GM21529 (cell line): ENCODE measurements around the gene ESPL1.

Source experiments
- ATAC-seq: cut with Tn5 transposase; IDR thresholded peaks from one replicate; pipeline ENCODE4 v1.9.1; 2021; ENCODE audit not compliant: unreplicated experiment

The ESPL1 gene

DNA sequence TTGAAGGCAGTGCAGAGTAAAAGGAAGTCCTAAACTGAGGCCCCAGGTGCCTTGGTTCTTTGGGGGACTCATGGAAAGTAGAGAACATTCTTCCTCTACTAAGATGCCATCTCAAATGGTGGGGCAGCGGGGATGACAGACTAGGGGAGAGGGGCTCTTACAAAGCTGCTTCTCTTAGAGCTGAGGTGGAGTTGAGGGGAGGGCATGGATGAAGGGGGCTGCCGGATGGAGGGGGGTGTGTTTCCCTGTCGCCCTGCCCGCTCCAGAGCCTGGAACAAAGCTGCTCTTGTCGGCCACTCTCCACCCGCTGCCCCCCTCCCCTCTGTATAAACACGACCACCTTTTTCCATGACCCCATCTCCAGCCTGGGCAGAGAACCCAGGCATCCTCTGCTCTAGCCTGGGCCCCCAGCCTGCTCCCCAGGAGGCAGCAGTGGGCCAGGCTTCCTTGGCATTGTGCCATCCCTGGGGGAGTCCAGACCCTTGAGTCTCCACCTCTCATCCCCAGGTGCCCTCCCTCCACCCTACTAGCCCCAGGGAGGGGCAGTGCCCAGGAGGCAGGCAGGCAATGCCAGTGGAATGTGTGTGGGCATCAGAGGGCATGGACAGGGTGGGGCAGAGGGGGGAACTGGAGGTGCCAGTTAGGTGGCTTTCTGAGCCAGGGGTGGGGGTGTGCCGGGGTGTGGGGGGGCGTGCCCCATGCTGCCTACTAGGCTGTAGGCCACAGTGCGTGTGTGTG, 37.8 kb upstream of the ESPL1 start:
- no peak for ATAC-seq

DNA sequence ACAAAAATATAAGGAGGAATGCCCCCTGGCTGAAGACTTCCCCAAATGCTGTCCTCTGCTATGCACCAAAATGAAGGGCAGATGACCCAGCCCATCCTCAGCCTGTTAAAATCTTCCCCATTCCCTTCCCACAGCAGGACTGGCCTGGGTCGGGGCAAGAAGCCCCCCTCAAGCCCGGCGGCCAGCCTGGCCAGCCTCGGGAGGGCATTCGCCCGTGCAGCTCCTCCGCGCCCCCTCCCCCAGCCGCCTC, 36.5 kb upstream of the ESPL1 start:
- ATAC-seq: no peak

DNA sequence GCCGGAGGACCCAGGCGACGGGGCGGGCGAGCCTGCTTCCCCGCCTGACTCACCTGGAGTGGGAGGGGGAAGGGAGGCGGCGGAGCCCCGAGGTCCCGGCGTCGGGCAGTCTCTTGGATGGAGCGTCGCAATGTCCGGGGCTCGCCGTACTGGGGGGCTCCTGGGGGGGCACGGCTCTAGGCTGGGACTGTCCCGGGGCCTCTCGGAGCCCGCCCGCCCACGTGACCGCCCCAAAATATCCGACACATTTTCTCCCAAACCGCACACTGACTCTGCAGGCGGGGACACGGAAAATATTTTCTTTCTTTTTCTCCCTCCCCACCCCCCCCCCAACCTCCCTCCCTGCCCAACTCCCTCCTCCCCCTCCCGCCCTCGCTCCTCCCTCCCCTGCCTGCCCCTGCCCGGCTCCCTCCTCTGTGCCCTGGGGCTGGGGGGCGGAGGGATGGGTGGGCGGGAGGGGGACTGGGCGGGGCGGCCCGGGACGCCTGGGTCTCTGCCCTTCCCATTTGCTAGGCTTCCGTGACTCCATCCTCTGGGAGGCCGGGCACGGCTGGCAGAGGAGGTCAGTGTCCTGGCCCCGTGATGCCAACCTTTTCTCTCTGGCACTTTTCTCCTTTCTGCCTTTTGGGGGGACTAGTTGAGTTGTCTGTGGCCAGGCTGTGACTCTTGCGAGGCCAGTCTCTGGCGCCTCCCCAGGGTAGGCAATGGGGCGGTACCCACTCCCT, 36.0 kb upstream of the ESPL1 start, which contains the start of gene RARG:
Gene RARG, minus strand, starts transcription at position 289 of the 725 bp plus-strand sequence. CDS start 4,664 bp downstream, outside the sequence.
- no peak for ATAC-seq

DNA sequence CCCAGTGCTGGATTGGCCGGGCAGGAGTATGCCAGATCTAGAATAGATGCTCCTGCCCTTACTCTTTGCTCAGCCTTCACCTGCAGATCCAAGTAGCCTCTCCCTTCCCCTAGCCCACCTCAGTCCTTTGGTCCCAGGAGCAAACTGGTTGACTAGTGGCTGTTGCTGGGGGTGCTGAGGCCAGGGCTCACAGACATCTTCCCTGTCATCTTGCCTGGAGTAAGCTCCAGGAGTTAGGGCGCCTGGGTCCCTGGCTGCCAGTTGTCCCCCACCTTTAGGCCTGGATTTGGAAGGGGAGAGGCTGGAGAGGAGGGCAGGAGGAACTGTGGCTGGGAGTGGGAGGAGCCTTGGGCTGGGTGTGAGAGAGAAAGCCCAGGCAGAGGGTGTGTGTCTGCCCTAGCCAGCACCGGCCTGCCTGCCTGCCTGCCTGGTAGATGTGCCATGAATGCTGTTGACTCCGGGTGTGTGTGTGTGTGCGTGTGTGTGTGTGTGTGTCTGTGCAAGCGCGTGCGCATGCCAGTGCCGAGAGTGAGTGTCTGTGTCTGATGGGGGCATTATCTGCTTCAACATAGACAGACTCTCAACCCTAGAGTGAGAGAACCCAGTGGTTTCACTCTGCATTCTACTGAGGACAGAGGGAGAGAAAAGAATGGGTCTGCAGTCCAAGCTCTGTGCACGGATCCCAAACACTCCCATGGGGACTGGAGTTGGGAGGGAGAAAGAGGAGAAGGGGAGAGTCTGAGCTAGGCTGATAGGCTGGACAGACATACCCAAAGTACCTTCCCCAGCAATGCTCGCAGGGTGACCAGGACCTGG, 35.2 kb upstream of the ESPL1 start:
- no peak for ATAC-seq

DNA sequence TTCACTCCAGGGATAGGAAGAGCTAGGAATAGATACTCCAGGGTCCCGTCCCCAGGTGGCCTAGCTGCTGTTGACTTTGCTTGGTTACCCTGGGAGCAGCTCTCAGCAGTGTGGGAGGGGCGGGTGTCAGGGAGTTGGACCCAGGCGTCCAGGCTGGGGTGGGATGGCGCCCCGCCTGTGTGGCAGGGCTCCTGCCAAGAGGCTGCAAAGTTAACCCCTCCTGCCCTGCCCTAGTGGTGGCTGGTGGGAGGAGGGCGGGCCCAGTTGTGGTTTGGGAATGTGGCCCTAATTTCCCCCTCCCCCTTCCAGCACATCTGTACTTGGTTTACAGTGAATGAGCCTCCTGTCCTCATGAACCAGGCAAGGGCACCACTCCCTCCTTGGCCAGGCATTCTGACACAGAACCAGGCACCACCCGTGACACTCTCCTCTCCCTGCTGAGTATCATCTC, 34.4 kb upstream of the ESPL1 start:
- ATAC-seq: no peak

DNA sequence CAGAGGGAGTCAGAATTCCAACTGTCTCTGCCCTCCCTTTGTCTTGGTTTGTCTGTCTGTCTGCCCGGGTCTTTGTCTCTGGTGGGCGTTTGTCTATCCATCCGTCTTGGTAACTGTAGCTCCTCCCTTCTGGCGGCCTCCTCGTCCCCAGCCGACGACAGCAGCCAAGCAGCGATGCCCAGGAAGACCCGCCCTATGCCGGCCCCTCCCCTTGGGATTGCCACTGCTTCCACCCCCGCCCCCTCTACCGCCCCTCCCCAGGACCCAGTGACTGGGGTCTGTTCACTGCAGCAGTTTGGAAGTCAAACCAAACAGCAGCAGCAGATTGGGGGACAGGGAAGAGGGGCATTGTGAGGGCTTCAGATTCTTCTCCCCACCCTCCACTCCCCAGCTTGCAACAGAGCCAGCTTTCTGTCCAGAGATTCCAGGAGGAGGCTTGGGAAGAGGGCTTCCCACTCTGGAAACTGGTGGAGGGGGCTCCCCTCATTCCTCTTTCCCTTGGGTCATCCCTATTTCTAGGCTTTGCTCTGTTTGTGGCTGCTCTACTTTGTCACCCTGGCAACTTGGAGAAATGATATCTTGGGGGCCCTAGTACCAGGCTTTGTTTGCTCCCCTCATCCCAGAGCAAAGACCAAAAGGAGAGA, 33.7 kb upstream of the ESPL1 start:
- ATAC-seq: no peak

DNA sequence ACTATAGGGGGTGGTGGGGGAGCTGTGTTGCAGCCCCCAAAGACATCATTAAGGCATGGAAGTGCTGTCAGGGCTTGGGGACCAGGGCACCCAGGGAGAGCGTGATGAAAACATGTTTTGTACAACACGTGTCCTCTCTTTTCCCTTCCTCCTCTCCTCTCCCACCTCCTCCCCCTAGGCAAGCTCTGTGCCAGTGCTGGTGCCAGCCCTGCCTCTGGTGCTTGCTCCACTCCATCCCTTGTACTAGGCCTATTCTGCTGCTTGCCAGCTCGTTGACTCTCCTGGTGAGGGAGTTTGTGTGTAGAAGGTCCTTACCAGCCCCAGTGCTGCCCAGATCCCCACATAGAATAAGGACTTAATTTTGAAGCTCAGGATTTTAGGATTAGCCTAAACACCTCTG, 32.9 kb upstream of the ESPL1 start:
- ATAC-seq: no peak

DNA sequence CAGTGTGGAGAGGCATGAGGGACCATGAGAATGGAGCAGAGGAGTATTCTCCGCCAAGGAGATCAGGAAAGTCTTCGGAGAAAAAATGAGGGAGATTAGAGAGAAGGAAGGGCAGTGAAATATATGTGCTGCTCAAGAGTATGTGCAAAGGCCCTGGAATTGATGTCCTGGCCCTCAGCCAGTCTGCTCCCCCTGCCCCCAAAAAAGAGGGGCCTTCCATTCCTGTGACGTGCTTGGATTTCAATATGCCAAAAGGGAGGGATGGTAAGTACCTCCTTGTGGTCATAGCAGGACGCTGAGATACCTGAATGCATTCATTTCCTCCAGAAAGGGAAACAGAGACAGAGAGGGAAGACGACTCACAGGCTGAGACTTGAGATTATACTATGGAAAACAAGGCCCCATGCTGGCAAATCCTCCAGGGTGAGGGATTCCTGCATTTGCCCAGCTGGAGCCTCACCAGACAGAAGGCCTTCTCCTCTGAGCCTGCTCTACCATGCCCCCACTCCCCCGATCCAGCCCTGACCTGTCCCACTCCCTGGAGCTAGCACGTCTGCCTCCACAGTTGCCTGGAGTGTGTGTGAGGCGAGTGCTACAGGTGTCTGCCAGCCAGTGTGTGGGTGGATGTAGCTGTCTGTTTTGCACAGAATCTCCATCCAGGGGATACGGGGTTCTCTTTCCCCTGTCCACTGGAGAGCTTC, 32.2 kb upstream of the ESPL1 start:
- no peak for ATAC-seq

DNA sequence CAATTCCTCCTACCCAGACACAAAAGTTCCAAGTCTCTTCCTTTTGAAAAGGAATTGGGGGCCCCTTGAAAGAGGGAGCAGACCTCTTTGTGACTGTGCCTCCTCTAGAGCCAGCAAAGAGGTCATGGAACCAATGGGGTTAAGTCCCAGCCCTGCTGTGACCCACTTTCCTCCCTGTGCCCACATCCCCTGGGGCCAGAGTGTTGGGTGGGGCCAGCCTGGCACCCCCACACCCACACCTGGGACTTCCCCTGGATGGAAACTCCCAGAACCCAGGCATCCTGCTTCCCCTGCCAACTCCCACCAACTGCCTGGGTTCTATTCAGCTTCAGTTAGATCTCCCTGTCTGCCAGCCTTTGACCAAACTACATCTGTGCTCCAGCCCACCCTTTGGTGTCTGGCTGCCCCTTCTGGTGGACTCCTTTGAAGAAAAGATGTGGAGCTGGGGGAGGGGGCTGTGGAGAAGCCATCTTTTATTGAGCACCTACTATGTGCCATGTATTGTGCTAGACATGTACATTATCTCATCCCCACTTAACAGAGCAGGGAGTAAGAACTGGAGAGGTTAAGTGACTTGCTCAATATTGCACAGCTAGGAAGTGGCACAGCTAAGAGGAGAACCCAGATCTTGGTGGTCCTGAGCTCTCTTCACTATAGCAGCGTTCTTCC, 31.5 kb upstream of the ESPL1 start:
- ATAC-seq: no peak

DNA sequence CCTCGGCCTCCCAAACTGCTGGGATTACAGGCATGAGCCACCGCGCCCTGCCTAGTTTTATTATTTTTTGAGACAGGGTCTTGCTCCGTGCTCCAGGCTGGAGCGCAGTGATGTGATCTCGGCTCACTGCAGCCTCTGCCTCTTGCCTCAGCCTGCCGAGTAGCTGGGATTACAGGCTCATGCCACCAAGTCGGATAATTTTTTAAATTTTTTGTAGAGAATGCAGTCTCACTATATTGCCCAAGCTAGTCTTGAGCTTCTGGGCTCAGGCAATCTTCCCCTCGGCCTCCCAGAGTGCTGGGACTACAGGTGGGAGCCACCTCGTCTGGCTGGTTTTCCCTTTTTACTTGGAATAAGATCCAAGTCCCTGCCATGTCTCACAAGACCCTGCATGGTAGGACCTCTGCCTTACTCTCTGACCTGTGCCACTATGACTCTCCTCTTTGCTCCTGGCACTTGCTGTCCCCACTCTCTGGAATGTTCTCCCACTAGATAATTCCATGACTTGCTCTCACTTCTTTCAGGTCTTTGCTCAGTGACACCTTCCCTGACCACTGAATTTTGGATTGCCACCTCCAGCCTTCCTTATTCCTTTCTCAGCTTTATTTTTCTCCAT, 28.3 kb upstream of the ESPL1 start:
- no peak for ATAC-seq

DNA sequence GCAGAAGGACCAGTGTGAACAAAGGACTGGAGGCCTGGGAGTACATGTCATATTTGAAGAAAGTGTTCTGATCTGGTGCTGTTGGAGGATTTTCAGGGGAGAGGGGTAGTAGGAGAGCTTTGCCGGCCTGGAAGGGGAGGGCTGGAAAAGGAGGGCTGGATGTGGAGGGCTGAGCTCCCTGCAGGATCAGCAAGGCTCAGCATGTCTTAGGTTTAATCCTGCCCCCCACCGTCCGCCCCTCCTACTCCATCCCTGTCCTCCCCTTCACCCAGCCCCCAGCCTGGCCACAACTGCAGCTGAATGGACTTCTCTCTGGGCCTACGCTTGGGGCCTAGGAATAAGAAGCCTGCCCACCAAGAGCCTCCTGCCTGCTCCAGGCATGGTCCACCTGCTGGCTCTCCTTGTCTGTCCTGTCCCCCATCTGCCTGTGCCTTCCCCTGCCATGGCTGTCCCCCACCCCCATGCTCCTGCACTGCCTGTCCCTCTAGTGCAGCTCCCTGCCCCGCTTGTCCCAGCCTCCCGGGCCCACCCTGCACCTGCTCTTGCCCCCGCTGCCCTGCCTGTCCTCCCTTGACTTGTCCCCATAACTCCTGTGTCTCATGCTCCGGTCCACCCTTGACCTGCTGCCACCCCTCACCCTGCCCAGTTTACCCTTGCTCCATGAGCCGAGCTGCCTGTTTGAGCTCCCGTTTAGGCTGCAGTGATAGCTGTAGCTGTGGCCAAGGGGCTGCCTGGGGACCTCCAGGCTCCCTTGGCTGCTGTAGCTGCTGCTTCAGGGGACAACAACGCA, 26.3 kb upstream of the ESPL1 start:
- no peak for ATAC-seq

DNA sequence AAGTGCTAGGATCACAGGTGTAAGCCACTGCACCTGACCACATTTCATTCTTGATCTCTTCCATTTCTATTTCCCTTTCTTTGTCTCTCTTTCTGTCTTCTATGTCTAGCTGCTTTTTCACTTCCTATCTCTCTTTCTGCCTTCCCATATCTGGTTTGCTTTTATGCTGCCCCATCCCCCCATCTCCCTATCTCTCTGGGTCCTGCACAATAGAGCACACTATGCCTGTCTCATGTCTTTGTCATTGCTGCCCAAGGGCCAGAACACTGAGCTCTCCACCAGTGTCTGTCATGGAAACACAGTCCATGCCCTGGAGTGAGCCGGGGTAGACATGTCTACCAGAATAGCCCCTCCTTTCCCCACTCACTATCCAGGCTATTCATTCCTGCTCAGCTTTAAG, 23.8 kb upstream of the ESPL1 start:
- ATAC-seq: no peak

DNA sequence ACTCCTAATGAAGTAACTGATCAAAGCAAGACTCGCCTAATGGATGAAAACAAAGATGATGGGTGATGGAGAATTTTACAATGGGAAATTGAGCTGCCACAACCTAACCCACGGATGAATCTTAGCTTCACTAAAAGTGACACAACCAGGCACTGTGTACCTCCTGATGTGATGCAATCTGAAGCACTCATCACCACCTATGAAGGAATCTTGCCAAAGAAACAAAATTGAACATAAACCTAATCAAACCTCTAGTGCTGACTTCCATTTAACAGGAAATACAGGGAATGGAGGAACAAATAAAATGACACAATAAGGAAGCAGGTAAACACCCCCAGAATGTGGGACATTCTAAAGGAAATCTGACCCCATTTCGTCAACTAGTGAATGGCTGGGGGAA, 22.8 kb upstream of the ESPL1 start:
- ATAC-seq: no peak

DNA sequence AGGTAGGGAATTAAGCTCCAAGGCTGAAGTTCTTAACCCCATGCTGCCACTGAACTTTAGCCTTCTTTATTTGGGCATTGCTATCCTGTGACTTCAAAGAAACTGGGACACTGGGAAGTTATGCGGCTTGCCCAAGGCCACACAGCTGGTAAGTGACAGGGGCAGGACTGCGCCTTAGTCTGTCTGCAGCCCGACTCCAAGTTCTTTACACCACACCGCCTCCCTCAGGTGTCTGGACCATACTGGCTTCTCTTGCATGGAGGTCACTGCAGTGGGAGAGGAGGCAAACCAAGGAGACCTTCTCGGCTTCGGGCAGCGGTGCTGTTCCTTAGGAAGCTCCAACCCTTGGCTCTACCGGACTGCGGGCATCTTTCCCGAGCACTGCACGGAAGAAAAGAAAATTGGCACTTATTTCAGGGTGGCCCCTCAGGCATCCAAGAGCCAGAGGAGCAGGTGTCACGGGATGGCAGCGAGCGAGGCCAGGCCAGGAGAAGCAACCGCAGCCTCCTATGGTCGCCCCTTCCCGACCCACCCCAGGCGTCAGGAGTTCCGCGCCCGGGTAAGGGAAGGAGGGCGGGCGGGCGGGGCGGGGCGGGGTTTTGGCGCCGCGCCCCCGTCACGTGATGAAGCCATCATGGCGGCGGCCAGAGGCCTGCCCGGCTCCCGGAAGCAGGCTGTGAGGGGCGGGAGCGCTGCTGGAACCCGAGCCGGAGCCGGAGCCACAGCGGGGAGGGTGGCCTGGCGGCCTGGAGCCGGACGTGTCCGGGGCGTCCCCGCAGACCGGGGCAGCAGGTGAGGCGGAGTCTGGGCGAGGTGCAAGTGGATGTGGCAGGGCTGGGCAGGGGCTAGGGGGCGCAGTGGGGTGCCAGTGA, 16.4 kb upstream of the ESPL1 start:
- peak; percentile 70 for ATAC-seq

DNA sequence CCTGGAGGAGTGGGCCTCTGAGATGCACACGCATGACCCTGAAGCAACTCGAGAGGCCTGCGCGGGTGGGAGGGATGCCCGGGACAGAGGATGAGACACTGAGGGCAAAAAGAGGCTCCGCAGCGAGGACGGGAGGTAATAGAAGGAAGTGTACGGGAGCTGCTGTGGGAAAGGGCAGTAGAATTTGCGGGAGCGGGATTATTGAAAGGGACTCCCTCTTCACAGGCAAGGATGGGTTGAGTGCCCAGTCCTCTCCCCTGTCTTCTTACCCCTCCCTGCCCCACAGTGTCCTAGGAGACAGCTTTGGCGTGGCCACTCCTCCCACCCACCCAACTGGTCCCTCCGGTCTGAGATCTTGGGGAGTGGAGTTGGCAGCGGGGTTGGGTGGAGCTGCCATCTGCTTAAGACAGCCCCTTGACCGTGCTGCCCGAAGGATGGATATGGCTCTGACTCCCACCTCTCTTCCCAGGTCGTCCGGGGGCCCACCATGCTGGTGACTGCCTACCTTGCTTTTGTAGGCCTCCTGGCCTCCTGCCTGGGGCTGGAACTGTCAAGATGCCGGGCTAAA, 15.7 kb upstream of the ESPL1 start:
- ATAC-seq: no peak

DNA sequence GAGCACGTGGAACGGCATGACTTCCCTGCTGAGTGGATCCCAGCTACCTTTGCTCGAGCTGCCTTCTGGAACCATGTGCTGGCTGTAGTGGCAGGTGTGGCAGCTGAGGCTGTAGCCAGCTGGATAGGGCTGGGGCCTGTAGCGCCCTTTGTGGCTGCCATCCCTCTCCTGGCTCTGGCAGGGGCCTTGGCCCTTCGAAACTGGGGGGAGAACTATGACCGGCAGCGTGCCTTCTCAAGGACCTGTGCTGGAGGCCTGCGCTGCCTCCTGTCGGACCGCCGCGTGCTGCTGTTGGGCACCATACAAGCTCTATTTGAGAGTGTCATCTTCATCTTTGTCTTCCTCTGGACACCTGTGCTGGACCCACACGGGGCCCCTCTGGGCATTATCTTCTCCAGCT, 14.8 kb upstream of the ESPL1 start:
- no peak for ATAC-seq

DNA sequence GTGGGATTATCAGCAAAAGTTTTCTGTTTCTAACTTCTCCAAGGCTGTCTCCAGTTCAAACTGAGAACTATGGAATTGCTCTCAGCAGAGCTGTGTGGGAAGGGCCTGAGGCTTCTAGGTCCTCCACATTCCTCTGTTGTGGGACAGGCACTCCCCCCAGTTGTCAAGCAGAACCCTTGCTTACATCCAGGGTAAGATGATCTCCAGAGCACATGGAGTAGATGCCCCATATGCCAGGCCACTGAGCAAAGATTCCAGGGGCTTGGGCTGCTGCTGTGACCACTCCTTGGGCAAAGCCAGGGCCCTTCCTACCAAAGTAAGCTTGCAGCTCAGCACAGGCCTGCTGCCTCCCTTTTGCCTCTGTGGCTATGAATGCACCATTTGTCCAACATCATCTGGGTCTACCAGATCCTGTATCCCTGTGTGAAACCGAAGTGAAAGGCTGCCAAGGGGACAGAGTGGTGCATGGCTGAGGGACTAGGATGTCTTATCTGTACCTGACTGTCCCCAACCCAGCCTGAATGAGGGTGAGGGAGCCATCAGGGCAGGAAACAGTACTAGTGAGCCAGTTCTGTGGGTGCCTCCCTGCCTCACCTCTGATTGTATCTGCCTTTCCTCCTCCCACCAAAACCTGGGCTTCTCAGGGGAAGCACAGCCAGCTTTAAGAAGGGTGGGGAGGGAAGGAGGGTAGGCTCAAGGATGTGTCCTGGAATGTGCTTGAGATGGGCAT, 13.1 kb upstream of the ESPL1 start:
- ATAC-seq: no peak
